ENCODE measurements around the gene CCDC136.

The CCDC136 gene

GRCh38 chr7:128777156-128778123, 14.3 kb upstream of the CCDC136 start:
- DNase-seq (ENCODE audit: low read depth in 1 of 2, low spot score in 1 of 2), result no peak

DNA sequence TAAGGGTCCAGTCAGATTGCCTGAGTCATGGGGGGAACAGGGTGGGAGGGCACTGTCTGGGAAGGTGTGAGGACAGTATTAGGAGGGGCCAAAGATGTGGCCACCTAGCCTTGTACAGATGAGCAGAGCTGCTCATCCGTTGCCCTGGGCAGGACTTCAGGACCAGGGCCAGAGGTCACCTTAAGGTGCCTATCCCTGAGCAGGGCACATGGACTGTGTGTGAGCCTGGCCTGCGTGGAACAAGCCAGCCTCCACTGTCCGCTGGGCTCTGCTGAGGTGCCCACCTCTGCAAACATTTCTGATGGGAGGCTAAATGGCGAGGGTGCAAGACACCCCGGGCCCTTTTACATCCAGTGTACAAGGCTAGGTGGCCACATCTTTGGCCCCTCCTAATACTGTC, 12.8 kb upstream of the CCDC136 start:
- DNase-seq (ENCODE audit: low read depth in 1 of 2, low spot score in 1 of 2), result no peak

GRCh38 chr7:128781126-128781525, 10.6 kb upstream of the CCDC136 start:
- DNase-seq (ENCODE audit: low read depth in 1 of 2, low spot score in 1 of 2), result no peak

DNA sequence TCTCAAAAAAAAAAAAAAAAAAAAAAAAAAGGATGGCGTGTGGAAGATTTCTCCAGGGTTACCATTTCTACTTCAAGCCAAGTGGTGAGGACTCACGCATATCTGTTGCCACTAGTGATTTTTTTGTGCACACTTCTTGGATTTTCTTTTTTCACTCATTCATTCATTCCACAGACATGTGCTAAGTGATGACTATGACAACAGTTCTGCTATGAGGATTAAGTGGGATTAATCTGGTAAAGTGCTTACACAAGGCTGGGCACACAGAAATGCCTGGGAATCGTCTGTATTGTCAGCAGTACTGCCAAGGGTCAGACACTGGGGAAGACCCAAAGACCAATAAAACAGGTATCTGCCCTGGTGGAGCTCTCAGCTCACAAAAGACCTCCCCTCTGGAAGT, 9.9 kb upstream of the CCDC136 start:
- no peak for DNase-seq (ENCODE audit: low read depth in 1 of 2, low spot score in 1 of 2)

- DNase-seq (ENCODE audit: low read depth in 1 of 2, low spot score in 1 of 2), result no peak
Measured at GRCh38 chr7:128783143-128783861, 8.5 kb upstream of the CCDC136 start.

DNA sequence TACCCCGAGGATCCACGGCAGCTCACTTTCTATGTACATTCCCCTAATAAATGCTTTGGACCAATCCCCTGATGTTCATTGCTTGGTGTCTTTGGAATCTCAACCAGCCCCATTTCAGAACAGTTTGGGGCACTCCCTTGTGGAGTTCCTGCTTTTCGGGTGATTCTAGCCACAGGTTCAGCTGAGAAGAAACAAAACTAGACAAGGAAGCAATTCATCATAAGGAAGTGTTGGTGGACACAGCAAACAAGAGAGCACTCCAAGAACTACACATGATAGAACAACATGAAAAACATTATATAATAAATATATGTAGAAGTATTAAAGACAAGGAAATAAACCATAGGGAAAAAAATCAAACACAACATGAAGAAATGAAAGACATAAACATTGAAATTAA, 6.0 kb upstream of the CCDC136 start:
- DNase-seq (ENCODE audit: low read depth in 1 of 2, low spot score in 1 of 2), result no peak

DNA sequence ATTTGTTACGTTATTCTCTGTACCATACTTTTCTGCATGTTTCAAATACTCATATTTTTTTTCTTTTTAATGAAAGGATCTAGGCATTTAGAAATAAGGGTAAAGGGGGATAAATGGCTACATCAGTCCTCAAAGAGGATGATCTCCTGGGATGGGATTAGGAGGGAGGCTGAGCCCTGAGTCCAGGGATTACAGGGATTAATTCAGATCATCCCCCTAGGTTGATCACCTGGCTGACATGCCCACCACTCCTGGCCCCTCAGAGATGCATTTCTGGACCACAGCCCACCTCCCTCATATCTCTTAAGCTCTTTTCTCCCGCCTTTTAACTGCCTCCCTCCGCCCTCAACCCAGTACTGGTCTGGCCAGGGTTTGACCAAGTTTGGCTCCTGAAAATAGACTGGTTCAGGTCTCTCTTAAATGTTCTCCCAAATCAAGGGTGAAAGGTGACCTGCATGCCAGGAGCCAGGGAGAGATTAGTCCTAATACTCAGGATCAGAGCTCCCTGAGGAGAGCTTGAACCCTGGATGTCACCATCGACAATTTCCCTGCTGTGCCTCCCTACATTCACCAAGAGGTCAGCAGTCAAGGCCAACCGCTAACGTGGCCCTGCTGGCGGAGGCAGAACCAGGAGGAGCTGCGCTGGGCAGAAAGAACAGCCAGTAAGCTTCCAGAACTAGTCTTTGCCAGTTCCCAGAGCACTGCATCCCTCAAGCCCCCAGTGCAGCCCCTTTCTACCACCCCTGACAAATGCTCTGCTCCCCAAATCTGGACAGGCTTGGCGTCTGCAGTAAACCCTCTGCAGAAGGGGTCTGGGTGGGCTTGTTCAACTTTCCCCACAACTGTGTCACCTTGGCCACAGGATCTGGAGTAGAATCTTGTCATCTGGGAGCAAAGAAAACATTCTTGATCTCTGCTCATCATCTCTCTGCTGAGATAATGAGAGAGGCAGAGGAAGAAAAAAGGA, 3.0 kb upstream of the CCDC136 start:
- DNase-seq (ENCODE audit: low read depth in 1 of 2, low spot score in 1 of 2), result no peak

DNA sequence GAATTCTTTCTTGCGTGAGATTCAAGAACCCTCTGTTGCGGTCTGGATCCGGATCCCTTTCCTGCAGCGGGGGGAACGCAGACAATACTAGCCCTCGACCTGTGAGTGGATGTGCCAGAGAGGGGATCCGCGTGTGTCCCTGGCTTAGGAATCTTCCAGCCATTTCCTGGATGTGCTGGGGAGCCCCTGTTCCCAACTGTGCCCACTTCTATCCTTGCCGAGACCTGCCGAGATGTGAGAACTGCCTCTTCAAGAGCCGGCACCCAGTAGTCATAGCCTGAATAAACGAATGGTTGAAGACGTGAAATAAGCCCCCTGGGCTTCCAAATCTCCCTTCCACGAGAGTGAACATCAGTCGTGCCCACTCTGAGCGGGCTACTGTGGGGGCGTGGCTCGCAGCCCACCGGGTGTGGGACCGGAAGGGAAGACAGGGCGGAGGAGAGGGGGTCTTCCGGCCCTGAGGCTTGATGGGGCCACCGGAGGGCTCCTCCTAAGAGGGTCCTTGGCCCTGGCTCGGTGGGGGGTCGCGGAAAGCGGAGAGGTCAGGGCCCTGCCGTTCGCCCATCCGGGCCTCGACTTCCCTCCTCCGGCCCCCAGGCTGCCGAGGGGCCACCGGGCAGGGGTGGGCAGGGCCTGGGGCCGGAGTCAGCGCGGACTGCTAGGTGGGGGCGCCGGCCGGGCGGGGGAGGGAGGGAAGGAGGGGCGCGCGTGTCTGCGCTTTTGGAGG, 1.3 kb upstream of the CCDC136 start:
- no peak for DNase-seq (ENCODE audit: low read depth in 1 of 2, low spot score in 1 of 2)

DNA sequence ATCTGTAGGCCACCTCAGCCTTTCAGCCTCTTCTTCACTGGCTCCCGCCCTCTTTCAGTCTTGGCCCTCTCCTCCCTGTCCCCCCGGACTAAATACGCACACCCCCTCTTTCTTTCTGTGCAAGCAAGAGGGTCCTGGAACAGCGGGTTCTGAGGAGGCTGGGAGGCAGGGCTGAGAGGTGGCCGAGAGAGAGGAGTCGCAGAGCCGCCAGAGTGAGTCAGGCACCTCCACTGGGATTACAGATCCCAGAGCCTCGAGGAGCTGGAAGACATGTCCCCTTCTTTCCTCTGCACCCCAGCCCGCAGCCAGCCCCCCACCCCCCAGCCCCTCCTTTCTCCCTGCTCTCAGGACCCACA, 182 bp downstream of the CCDC136 start:
- DNase-seq (ENCODE audit: low read depth in 1 of 2, low spot score in 1 of 2), result no peak

DNA sequence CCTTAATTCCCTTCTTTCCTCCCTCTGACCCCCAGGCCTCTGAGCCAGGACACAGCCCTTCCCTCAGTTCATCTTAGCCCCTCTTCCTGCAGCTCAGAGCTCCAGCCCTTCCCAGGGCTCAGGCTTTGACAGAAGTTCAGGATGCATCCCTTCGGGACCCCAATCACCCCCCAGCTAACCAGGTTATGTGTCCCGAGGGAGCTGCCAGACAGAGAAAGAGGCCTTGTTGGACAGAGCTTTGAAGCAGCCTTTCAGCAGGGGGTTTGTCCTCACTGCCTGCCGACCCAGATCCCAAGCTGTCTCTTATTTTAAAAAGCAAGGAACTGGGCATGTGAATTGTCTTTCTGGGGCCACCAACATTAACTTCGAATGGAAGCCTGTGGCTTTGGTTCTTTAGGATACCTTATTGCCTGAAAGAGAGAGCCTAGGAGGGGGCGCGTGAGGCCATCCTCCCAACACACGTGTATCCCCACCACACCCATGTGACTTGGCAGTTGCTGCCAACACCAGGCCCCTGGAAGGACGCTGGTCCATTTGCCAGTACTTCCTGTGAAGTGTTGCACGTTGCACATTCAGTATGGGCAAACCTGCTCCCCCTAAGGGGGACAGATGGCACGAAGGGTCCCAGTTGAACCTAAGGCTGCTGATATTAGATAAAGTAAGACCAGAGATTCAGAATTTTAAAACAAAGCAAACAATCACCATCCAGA, 858 bp downstream of the CCDC136 start:
- no peak for DNase-seq (ENCODE audit: low read depth in 1 of 2, low spot score in 1 of 2)

- no peak for DNase-seq (ENCODE audit: low read depth in 1 of 2, low spot score in 1 of 2)
Measured at GRCh38 chr7:128793181-128793547, 1.4 kb downstream of the CCDC136 start.

DNA sequence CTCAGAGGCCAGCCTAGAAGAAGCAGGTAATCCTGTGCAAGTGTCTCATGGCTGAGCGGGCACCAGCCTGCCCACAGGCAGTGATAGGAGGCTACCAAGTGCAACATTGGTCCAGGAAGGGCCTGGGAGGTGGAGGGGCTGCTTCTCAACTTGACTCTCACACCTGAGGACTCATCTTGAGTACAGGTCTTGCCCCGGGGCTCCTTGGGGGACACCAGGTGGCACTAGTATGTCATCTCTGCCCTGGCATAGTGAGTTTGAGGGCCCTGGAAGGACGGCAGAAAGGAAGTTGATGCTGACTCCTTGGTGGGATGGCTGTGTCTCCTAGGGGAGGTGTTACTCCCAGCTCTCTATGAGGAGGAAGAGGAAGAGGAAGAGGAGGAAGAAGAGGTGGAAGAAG, 2.3 kb downstream of the CCDC136 start:
- no peak for DNase-seq (ENCODE audit: low read depth in 1 of 2, low spot score in 1 of 2)

DNA sequence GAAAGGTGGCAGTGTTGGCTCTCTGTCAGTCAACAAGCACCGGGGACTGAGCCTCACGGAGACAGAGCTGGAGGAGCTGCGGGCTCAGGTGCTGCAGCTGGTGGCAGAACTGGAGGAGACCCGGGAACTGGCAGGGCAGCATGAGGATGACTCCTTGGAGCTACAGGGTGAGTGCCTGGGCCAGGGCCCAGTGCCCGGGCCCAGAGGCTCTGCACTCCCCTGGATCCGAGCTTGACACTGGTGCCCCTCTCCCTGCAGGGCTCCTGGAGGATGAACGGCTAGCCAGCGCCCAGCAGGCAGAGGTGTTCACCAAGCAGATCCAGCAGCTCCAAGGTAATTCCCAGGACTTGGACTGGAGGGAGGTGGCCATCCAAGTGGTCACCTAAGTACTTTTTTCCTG, 2.7 kb downstream of the CCDC136 start:
- DNase-seq (ENCODE audit: low read depth in 1 of 2, low spot score in 1 of 2), result no peak

DNA sequence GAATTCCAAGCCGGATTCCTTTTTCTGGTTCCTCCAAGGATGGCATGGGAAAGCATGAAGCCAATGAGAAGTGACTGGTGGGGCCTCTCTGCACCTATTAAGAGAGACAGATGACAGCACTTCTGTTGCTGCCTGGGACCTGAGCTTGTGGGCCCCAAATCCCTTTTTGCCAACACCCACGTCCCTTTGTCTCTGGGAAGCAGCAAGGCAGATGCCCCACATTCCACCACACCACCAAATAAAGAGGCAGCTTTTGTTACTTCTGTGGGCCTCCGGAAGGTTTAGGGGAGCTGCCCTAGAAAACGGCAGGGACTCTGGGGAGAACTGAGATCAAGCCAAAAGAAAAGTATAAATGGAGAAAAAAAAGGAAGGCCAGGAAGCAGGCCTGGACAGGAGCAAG, 3.4 kb downstream of the CCDC136 start:
- DNase-seq (ENCODE audit: low read depth in 1 of 2, low spot score in 1 of 2), result no peak

DNA sequence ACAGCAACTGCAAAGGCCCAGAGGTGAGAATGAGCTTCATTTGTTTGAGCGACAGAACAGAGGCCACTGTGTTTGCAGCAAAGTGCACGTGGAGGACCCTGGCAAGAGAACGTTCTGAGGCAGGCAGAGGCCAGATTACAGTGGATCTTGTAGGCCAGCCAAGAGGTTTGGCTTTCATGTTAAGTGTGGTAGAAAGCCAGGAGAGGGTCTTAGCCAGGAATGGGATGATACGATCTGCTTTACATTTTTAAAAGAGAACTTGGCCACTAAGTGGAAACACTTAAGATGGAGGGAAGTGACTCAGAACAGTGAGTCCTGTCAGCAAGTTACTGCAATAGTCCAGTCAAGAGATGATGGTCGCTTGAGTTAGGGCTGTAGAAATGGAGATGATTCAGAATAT, 4.6 kb downstream of the CCDC136 start:
- DNase-seq (ENCODE audit: low read depth in 1 of 2, low spot score in 1 of 2), result no peak

GRCh38 chr7:128799451-128799850, 7.7 kb downstream of the CCDC136 start:
- no peak for DNase-seq (ENCODE audit: low read depth in 1 of 2, low spot score in 1 of 2)

DNA sequence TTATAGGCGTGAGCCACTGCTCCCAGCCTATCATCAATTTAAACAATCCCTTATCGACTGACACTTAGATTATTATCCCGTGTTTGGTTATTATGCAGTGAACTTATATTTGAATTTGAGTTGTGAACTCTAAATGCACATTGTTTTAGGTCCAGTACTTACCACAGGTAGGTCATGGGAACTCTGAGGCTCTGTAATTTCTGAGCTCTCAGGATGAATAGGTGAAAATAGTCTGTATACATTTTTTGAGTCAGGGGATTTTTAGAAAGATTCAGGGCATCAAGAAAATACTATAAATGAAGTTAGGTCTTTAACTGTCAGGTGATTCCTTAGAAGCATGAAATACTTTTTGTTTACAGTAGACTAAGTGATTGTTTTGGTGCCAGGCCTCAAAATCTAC, 8.8 kb downstream of the CCDC136 start:
- no peak for DNase-seq (ENCODE audit: low read depth in 1 of 2, low spot score in 1 of 2)

DNA sequence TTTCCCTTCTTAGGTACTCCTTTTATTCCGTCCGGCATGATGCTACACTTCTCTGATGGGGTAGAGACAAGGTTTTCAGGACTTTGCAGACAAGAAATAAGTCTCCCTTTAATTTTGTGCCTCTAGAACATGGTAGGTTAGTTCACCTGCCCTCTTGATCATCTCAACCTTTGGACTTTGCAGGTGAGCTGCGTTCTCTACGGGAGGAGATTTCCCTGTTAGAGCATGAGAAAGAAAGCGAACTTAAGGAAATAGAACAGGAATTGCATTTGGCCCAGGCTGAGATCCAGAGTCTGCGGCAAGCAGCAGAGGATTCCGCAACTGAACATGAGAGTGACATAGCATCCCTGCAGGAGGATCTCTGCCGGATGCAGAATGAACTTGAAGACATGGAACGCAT, 9.2 kb downstream of the CCDC136 start:
- DNase-seq (ENCODE audit: low read depth in 1 of 2, low spot score in 1 of 2), result no peak

DNA sequence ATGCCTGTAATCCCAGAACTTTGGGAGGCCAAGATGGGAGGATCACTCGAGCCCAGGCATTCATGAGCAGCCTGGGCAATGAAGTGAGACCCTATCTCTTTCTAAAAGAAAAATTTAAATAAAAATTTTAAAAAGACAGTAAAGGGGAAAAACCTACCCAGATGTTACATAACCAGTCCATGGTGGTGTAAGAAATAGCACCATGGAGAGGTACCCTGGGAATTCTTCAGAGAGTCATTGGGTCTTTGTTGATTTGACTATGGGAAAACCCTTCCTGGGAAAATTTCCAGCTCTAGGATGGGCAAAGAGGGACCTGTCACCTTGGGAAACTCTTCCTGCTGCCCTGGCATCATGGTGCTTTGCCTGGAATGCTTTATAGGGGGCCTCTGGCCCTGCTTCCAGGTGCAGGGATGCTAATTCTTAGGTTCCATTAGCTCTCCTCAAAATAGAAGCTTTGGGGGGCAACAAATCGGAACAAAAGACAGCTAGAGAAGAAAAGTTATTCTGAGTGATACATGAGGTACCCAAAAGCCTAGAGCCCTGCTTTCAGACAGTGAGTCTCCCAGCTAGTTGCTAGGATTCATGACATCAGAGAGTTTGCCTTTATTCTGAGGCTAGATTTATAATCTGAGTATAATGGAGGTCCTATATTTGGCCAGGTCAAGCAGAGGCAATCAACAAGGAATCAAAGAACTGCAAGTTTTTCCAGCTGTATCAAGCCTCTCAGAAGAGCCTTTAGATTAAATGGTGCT, 10.1 kb downstream of the CCDC136 start:
- DNase-seq (ENCODE audit: low read depth in 1 of 2, low spot score in 1 of 2), result no peak

Measured in activated CD4-positive, alpha-beta T cell treated with anti-CD3 and anti-CD28 coated beads, Interleukin-2, amount 50 U/mL, for 24 hours (primary cell).